PC-3 (cell line): ENCODE results near the gene STRIP1.

Experiments
- EZH2phosphoT487 ChIP-seq: fragments of 300-600 bp; sonication (generic); IDR thresholded peaks from 2 replicates; pipeline ENCODE4 v1.6.1; 2018; ENCODE audit warnings: mild to moderate bottlenecking, antibody characterized with exemption, low read length, borderline replicate concordance
- TF ChIP-seq, protein P1 (sequence below): fragments of 300-600 bp; sonication (generic); conservative IDR thresholded peaks from 2 replicates; pipeline ENCODE4 v1.5.1; 2017; ENCODE audit warnings: antibody characterized with exemption, low read depth, mild to moderate bottlenecking, low read length

DNA sequence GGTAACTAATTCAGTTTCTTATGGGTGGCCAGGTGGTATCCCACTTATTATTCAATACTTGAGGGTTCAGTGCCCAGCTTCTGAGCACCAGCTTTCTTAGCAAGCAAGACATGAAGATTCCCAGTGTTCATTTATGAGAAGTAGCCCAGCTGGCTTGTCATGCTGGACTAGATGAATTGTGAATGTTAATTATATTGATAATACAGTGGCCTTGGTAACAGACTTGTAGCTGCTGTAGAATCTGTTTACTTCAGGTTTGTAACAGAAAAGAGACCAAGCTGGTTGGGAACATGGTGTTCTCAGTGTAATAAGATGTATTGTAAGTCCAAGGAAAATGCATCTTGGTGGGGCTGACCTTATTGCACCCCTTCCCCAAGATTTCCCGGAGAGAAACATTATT lies 39.8 kb upstream of the STRIP1 start:
- TF ChIP-seq, protein P1, sequence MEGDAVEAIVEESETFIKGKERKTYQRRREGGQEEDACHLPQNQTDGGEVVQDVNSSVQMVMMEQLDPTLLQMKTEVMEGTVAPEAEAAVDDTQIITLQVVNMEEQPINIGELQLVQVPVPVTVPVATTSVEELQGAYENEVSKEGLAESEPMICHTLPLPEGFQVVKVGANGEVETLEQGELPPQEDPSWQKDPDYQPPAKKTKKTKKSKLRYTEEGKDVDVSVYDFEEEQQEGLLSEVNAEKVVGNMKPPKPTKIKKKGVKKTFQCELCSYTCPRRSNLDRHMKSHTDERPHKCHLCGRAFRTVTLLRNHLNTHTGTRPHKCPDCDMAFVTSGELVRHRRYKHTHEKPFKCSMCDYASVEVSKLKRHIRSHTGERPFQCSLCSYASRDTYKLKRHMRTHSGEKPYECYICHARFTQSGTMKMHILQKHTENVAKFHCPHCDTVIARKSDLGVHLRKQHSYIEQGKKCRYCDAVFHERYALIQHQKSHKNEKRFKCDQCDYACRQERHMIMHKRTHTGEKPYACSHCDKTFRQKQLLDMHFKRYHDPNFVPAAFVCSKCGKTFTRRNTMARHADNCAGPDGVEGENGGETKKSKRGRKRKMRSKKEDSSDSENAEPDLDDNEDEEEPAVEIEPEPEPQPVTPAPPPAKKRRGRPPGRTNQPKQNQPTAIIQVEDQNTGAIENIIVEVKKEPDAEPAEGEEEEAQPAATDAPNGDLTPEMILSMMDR = no peak
- TF ChIP-seq EZH2phosphoT487 = no peak
